Measurements from ENCODE around the gene RNF145. TPM values are rescaled to one million over a fixed set of nuclear protein-coding genes. Genes with fewer than 3 reads are reported as not detected.

RNF145 gene
- total and polyA plus RNA-seq, 2 of the 13 experiments (the other 11 are each of a cell fraction or from before 2014, with no cell fraction given) = 24.6 TPM

GRCh38 chr5:159182691-159183090, 26.7 kb downstream of the RNF145 start (continued):
- TF ChIP-seq ETV5 (CRISPR knock-in tag; IDR thresholded peaks at IDR 0.05; ENCODE audit: borderline replicate concordance) (peak; percentile 56; the same call in 1 of the 2 replicates), THAP11 (CRISPR knock-in tag; IDR thresholded peaks at IDR 0.05) (peak; percentile 25; the same call in 1 of the 2 replicates), ZBTB40 (IDR thresholded peaks at IDR 0.05) (no peak), ZBTB40 (CRISPR knock-in tag; IDR thresholded peaks at IDR 0.05) (no peak), RNF219 (CRISPR knock-in tag; IDR thresholded peaks at IDR 0.05) (no peak), SMAD9 (CRISPR knock-in tag; IDR thresholded peaks at IDR 0.05) (no peak), BATF2 (CRISPR knock-in tag; IDR thresholded peaks at IDR 0.05) (no peak), MTA1 (CRISPR knock-in tag; IDR thresholded peaks at IDR 0.05; ENCODE audit: borderline replicate concordance) (no peak), HCFC1 (IDR thresholded peaks at IDR 0.05; ENCODE audit: low read depth, low read length) (no peak), ZNF879 (CRISPR knock-in tag; IDR thresholded peaks at IDR 0.05) (no peak), RBM22 (optimal IDR thresholded peaks at IDR 0.05; ENCODE audit: low read length) (no peak), ZEB1 (IDR thresholded peaks at IDR 0.05; ENCODE audit: insufficient replicate concordance, low read depth) (no peak), KLF16 (CRISPR knock-in tag; IDR thresholded peaks at IDR 0.05) (no peak), NFE2L2 (IDR thresholded peaks at IDR 0.05; ENCODE audit: low read length) (no peak), AGO1 (IDR thresholded peaks at IDR 0.05; ENCODE audit: low read depth, low read length, poor library complexity, severe bottlenecking) (no peak), GABPB1 (CRISPR knock-in tag; IDR thresholded peaks at IDR 0.05) (no peak), U2AF2 (IDR thresholded peaks at IDR 0.05; ENCODE audit: low read depth, low read length) (no peak), RFXANK (CRISPR knock-in tag; IDR thresholded peaks at IDR 0.05) (no peak), THAP7 (CRISPR knock-in tag; IDR thresholded peaks at IDR 0.05) (no peak), RARG (CRISPR knock-in tag; IDR thresholded peaks at IDR 0.05; ENCODE audit: low read depth) (no peak)

Measured in HepG2 (cell line).